Activated CD8-positive, alpha-beta memory T cell treated with anti-CD3 and anti-CD28 coated beads for 36 hours (primary cell): ENCODE results near the gene MRPS24. TPM values are rescaled to one million over a fixed set of nuclear protein-coding genes. Genes with fewer than 3 reads are reported as not detected.
"Not testable (repeated sequence)": the region's sequence is repeated elsewhere in the genome, so short reads cannot be mapped to it uniquely, and the experiment has no call there.

Experiments
- CTCF ChIA-PET: fragments of 350-600 bp; sonication (Branson Sonifier 250); formaldehyde crosslinking; loops from one replicate; lab custom pipeline; 2021; ENCODE audit warnings: antibody characterized with exemption; lab: Charles Lee
- POLR2A ChIA-PET: fragments of 350-600 bp; sonication (Branson Sonifier 250); formaldehyde crosslinking; loops from one replicate; lab custom pipeline; 2021; ENCODE audit warnings: antibody characterized with exemption; lab: Charles Lee
- total RNA-seq, 2 experiments: library from RNA; stranded (reverse); gene quantifications; one replicate each; pipeline ENCODE4 v1.2.3, GENCODE V29; 2021

MRPS24 gene
- total RNA-seq, 2 experiments from 2014 or later, result 131 to 138 TPM

- POLR2A ChIA-PET, result no interaction called here
- CTCF ChIA-PET, result no interaction called here
These were observed 18.8 kb downstream of the MRPS24 start for GRCh38 chr7:43850348-43851116.

DNA sequence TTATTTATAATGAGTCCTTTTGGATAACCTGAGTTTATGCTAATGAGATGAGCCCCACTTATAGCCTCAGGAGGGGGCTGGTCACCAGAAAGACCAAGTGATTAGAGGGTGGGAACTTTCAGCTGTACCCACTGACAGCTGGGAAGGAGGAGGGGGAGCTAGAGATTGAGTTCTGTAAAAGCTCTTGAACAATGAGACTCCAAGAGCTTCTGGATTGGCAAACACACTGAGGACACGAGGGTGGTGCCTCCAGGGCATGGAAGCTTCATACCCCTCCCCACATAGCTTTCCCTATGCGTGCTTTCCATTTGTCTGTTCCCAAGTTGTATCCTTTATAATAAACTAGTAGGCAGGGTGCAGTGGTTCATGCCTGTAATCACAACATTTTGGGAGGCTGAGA is 20.3 kb downstream of the MRPS24 start:
- POLR2A ChIA-PET, result no interaction called here

DNA sequence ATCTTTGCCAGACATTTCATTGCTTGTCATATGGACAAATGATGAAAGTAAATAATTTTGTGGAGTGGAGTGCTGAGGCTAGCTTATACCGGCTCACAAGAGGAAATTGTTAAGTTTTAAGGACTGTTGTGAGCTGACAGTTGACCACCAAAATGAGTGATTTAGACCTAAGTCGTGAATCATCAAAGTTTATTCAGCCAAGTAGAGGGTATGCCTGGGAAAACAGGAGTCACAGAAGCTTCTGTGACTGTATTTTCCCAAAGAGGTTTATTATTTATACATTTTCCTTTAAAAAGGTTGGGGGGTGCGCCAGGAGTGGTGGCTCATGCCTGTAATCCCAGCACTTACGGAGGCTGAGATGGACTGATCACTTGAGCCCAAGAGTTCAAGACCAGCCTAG is 21.8 kb downstream of the MRPS24 start:
- ChIA-PET CTCF (interaction anchor here (0.7 kb wide), 1 partner anchor 9 kb away, joined by 5 read pairs; no protein-coding TSS in a partner anchor), POLR2A (no interaction called here)

More for the DNA sequence above, 20.3 kb downstream of the MRPS24 start:
- CTCF ChIA-PET, result interaction anchor here (0.8 to 0.9 kb wide), 2 partner anchors 10 to 266 kb away, joined by 3 to 4 read pairs; partner anchors contain the start of gene STK17A

DNA sequence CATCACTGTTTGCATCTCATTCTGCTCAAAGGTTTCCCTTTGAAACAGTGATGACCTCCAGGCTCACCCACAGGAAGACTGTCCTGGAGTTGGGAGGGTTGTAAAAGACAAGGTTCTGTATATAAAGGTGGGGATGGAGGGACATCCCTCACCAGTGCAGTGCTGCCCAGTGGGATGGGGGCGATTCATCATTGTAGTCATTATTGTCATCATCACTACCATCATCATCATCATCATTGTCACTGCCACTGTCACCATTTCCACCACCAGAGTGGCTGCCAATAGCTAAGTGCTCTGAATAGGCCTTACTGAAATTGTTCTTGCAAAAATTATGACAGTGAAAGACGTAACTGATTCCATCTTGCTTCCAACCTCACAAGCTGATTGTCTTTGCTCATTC is 24.7 kb downstream of the MRPS24 start:
- ChIA-PET POLR2A (no interaction called here), CTCF (interaction anchor here (0.6 to 1.2 kb wide), 3 partner anchors 9 to 564 kb away, joined by 3 to 5 read pairs (median 3); partner anchors contain the start of gene STK17A)

DNA sequence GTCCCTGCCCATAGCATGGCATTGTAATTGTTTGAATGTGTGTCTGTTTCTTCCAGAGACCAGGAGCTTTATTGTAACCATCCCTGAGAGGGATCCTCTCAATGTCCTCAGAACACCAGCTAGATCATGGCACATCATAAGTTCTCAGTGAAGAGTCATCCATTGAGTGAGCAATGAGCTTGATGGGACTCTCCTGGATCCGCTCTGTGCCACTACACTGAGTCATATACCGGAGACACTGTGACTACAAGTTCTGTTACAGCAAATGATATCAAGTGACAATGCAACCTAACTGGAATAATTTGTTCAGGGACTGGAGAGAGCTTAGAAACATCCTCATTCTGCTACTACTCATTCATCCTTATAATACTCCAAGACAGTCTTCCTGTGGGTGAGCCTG is 25.1 kb downstream of the MRPS24 start:
- POLR2A ChIA-PET, result interaction anchor here (0.6 kb wide), 1 partner anchor 275 kb away, joined by 3 read pairs; no protein-coding TSS in a partner anchor

GRCh38 chr7:43843296-43843695 is 26.0 kb downstream of the MRPS24 start:
- POLR2A ChIA-PET, result no interaction called here
- CTCF ChIA-PET, result interaction anchor here (1.2 kb wide), 1 partner anchor 11 kb away, joined by 3 read pairs; no protein-coding TSS in a partner anchor

More for the DNA sequence above, 25.1 kb downstream of the MRPS24 start:
- CTCF ChIA-PET, result interaction anchor here (0.6 to 1.2 kb wide), 3 partner anchors 10 to 564 kb away, joined by 3 to 5 read pairs (median 3); partner anchors contain the start of gene STK17A

- CTCF ChIA-PET, result interaction anchor here (0.6 to 6.8 kb wide), 21 partner anchors 7 to 267 kb away, joined by 3 to 45 read pairs (median 4); partner anchors contain the start of genes BLVRA and STK17A
- POLR2A ChIA-PET, result interaction anchor here (1.0 kb wide), 1 partner anchor 255 kb away, joined by 3 read pairs; the partner anchor contains the start of gene STK17A
These were observed 31.1 kb downstream of the MRPS24 start for GRCh38 chr7:43838201-43838658.

- ChIA-PET POLR2A (interaction anchor here (0.6 to 2.0 kb wide), 3 partner anchors 105 to 252 kb away, joined by 3 to 11 read pairs (median 4); partner anchors contain the start of genes COA1 and STK17A), CTCF (interaction anchor here (0.6 to 6.8 kb wide), 6 partner anchors 80 to 252 kb away, joined by 3 to 45 read pairs (median 4); partner anchors contain the start of gene STK17A)
These were observed 34.7 kb downstream of the MRPS24 start for GRCh38 chr7:43834463-43835251.

GRCh38 chr7:43830917-43831316 is 38.4 kb downstream of the MRPS24 start:
- POLR2A ChIA-PET, result not testable (repeated sequence)

GRCh38 chr7:43825391-43825808 is 43.9 kb downstream of the MRPS24 start:
- CTCF ChIA-PET, result interaction anchor here (1.0 kb wide), 1 partner anchor 243 kb away, joined by 3 read pairs; the partner anchor contains the start of gene STK17A
- POLR2A ChIA-PET, result no interaction called here

More at GRCh38 chr7:43830917-43831316, 38.4 kb downstream of the MRPS24 start:
- CTCF ChIA-PET, result interaction anchor here (0.8 kb wide), 1 partner anchor 8 kb away, joined by 3 read pairs; no protein-coding TSS in a partner anchor

- ChIA-PET CTCF (interaction anchor here (1.0 kb wide), 1 partner anchor 242 kb away, joined by 3 read pairs; the partner anchor contains the start of gene STK17A), POLR2A (no interaction called here)
These were observed 44.4 kb downstream of the MRPS24 start for GRCh38 chr7:43824963-43825362.

GRCh38 chr7:43824513-43824912 is 44.8 kb downstream of the MRPS24 start:
- CTCF ChIA-PET, POLR2A ChIA-PET: not testable (repeated sequence)

GRCh38 chr7:43823941-43824340 is 45.4 kb downstream of the MRPS24 start:
- ChIA-PET POLR2A (no interaction called here), CTCF (no interaction called here)

- POLR2A ChIA-PET, CTCF ChIA-PET: not testable (repeated sequence)
These were observed 45.9 kb downstream of the MRPS24 start for GRCh38 chr7:43823425-43823824.

Other genes starting within 250 kb of the MRPS24 start
- gene COA1, start 140.0 kb downstream of the MRPS24 start, total RNA-seq, result 10 to 100 TPM; 82.9 to 85.6 TPM
- 10 to 100 TPM; 32.9 to 34.0 TPM for gene BLVRA, start 110.8 kb downstream of the MRPS24 start, total RNA-seq
- 10 to 100 TPM; 28.8 to 31.0 TPM for gene URGCP, start 37.1 kb upstream of the MRPS24 start, total RNA-seq
- 10 to 100 TPM; 15.2 to 15.6 TPM for gene UBE2D4, start 56.9 kb upstream of the MRPS24 start, total RNA-seq
- not detected for gene SPDYE1, start 128.4 kb upstream of the MRPS24 start, total RNA-seq
- 100 to 1,000 TPM; 142 to 153 TPM for gene DBNL, start 175.2 kb upstream of the MRPS24 start, total RNA-seq
- gene PGAM2, start 196.1 kb upstream of the MRPS24 start, total RNA-seq, result not detected
- gene POLM, start 213.0 kb upstream of the MRPS24 start, total RNA-seq, result 10 to 100 TPM; 40.8 to 42.4 TPM
- gene AEBP1, start 234.8 kb upstream of the MRPS24 start, total RNA-seq, result 10 to 100 TPM; 12.9 to 14.0 TPM